Naive thymus-derived CD8-positive, alpha-beta T cell (primary cell): ENCODE data around the gene SUN2. TPM values are rescaled to one million over a fixed set of nuclear protein-coding genes. Genes with fewer than 3 reads are reported as not detected.

ENCODE experiments used
- ATAC-seq, 2 donors: fragments of 150-1000 bp; cut with Tn5 transposase in 1 of 2; sonication (Bioruptor Pico), chemical (Tn5 transposase) in 1 of 2; 1 replicate in 1 of 2; 2 replicates in 1 of 2; pipeline ENCODE4 v1.10.0; 2021; ENCODE audit warnings: mild to moderate bottlenecking in 2 of 2, moderate library complexity in 2 of 2
- POLR2A ChIA-PET: fragments of 350-600 bp; sonication (Branson Sonifier 250); formaldehyde crosslinking; loops from one replicate; lab custom pipeline; 2021; ENCODE audit warnings: antibody characterized with exemption; lab: Charles Lee
- DNase-seq, 10 donors: peaks; one replicate each; pipeline versions ENCODE4 v3.0.0 to v3.0.0-alpha.2; 2020 to 2022
- H3K27ac Mint-ChIP-seq, 10 donors: one replicate each; pipeline ENCODE4 v1.8.0; 2020 to 2022; ENCODE audit warnings: mild to moderate bottlenecking in 10 of 10, mixed read lengths in 10 of 10, moderate library complexity in 4 of 10, inconsistent platforms in 1 of 10
- H3K27me3 Mint-ChIP-seq, 5 donors: one replicate each; pipeline ENCODE4 v1.8.0; 2021 to 2022; ENCODE audit warnings: mixed read lengths in 5 of 5
- H3K36me3 Mint-ChIP-seq, 3 donors: one replicate each; pipeline ENCODE4 v1.8.0; 2020 to 2022; ENCODE audit warnings: mixed read lengths in 3 of 3, mild to moderate bottlenecking in 2 of 3, inconsistent platforms in 1 of 3
- H3K4me1 Mint-ChIP-seq, 4 donors: one replicate each; pipeline ENCODE4 v1.8.0; 2021 to 2022; ENCODE audit warnings: mixed read lengths in 4 of 4
- H3K4me3 Mint-ChIP-seq, 10 donors: one replicate each; pipeline ENCODE4 v1.8.0; 2020 to 2022; ENCODE audit warnings: mild to moderate bottlenecking in 10 of 10, mixed read lengths in 10 of 10, moderate library complexity in 6 of 10, inconsistent platforms in 1 of 10
- H3K9me3 Mint-ChIP-seq, 9 donors: one replicate each; pipeline ENCODE4 v1.8.0; 2020 to 2022; ENCODE audit warnings: mixed read lengths in 9 of 9, mild to moderate bottlenecking in 3 of 9, inconsistent platforms in 1 of 9, moderate library complexity in 1 of 9
- polyA plus RNA-seq, 3 donors: library from polyadenylated mRNA; unstranded; fragments of 300-500 nt; fragmentation: Illumina TruSeq; gene quantifications; one replicate each; pipeline ENCODE4 v1.2.3, GENCODE V29; 2021
- total RNA-seq, 8 experiments: library from RNA in 2 of 8; stranded (reverse) in 2 of 8; gene quantifications; one replicate each; pipeline ENCODE4 v1.2.3 and lab custom pipeline; 2021 to 2026

The SUN2 gene
- total and polyA plus RNA-seq, 5 experiments from 2014 or later, result 491 to 1,073 (median 802) TPM

DNA sequence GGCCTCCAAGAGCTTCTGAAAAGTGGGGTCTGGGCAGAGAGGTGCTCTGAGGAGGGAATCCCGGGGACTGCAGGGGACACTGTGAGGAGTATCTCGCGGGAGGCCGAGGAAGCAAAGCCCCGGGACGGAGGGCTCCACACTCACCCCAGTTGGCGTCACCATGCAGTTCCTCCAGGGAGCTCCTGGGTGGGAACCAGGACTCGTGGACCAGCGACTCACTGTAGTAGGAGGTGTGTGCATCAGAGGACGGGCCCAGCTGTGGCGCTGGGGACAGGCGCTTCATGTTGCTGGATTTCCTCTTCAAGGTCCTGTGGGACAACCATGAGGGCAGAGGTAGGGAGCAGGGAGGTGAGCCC, 4.8 kb downstream of the SUN2 start:
- DNase-seq (no peak), ATAC-seq (no peak)
- Mint-ChIP-seq H3K36me3 (peaks cover 15 to 85% (median 36%) of the 10 kb centered on the region in 3 donors), H3K27ac (peak overlapping the region; percentile 96 to 100 (median 100)), H3K4me3 (peak overlapping the region; percentile 94 to 100 (median 99)), H3K27me3 (no peaks in the 10 kb centered on the region), H3K9me3 (no peaks in the 10 kb centered on the region), H3K4me1 (peaks cover 21 to 64% (median 61%) of the 10 kb centered on the region in 4 donors)
- POLR2A ChIA-PET, result interaction anchor here (0.5 to 37.2 kb wide), 12 partner anchors 4 to 568 kb away, joined by 3 to 1495 read pairs (median 7); partner anchors contain the start of genes GTPBP1, NPTXR, RPL3 and SUN2

DNA sequence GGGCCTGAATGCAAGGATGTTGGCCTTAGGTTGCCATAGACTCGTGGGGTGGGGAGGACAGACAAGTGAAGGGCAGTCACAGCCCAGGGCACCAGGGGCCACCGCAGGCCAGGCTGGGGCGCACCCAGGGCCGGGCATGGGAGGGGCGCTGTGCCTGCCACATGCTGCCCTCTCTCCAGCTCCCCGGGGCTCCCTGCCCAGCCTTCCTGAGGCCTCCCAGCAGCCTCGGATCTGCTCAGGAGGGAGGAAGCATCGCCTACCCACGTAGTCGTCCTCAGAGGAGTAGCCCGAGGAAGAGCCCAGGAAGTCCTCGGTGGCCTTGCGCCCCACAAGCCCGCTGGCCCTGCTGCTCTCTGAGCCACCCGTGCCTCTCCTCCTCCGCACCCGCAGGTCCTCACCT, 5.2 kb downstream of the SUN2 start:
- DNase-seq, result no peak
- Mint-ChIP-seq H3K27ac (peak overlapping the region; percentile 96 to 100 (median 100)), H3K36me3 (peaks cover 15 to 90% (median 39%) of the 10 kb centered on the region in 3 donors), H3K4me3 (peak overlapping the region; percentile 53 to 100 (median 99)), H3K27me3 (no peaks in the 10 kb centered on the region), H3K9me3 (no peaks in the 10 kb centered on the region), H3K4me1 (peaks cover 21 to 69% (median 63%) of the 10 kb centered on the region in 4 donors)
- ATAC-seq, result no peak
- POLR2A ChIA-PET, result interaction anchor here (0.5 to 37.2 kb wide), 10 partner anchors 4 to 568 kb away, joined by 3 to 1495 read pairs (median 10); partner anchors contain the start of genes GTPBP1, NPTXR, RPL3 and SUN2

DNA sequence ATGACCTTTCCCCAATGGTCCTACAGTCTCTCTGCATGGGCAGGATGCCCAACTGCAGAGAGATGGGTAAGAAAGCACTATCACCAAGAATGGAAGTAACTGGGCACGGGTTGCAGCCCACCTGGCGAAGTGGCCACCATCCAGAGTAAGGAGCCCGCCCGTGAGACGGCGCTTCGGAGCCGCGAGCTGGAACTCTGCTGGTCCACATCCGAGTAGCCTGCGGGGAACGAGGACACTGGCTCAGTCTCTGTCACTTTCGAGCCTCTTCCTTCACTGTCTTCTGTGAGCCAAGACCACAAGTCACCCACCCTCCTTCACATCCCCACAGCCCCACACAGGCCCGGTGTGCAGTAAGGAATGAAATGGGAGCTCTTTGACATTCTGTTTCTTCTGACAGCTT, 5.7 kb downstream of the SUN2 start:
- DNase-seq (no peak), ATAC-seq (no peak)
- H3K36me3 Mint-ChIP-seq, result peaks cover 14 to 93% (median 39%) of the 10 kb centered on the region in 3 donors
- peak overlapping the region; percentile 86 to 100 (median 100) for H3K27ac Mint-ChIP-seq
- H3K4me3 Mint-ChIP-seq, result peak overlapping the region; percentile 52 to 100 (median 96)
- no peaks in the 10 kb centered on the region for H3K9me3 Mint-ChIP-seq
- H3K27me3 Mint-ChIP-seq, result no peaks in the 10 kb centered on the region
- POLR2A ChIA-PET, result interaction anchor here (0.7 to 37.2 kb wide), 7 partner anchors 5 to 120 kb away, joined by 3 to 1495 read pairs (median 6); partner anchors contain the start of genes GTPBP1, NPTXR and SUN2
- peaks cover 22 to 74% (median 67%) of the 10 kb centered on the region in 4 donors for H3K4me1 Mint-ChIP-seq

DNA sequence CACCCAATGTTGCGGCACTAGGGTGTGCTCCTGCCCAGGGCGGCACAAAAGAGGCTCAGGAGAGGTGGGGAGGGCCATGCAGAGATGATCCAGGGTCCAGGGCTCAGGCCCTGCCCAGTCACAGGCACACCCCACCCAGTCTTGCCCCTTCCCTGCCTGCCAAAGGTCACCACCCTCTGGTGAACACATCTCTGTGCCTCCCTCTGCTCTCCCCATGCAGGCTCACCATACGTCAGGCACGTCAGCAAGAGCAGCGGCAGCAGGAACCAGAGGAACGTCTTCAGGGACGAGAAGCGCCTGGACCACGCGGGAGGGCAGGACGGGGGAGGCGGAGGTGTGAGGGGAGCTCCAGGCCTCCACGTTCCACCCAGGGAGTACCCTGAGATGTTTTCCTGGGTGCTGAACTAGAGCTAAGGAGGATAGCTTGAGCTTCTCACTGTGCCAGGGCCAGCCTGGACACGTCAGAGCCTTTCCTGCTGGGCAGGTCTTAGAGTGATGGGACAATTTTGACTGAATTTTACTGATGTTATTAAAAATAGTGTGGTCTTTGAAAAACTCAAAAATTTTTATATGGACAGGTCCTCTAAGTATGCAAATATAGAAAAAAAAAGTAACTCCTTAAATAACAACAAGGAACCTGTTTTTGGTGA, 7.2 kb downstream of the SUN2 start:
- POLR2A ChIA-PET, result interaction anchor here (0.9 to 37.2 kb wide), 5 partner anchors 6 to 95 kb away, joined by 3 to 1495 read pairs (median 4); partner anchors contain the start of genes NPTXR, SUN2 and TOMM22

DNA sequence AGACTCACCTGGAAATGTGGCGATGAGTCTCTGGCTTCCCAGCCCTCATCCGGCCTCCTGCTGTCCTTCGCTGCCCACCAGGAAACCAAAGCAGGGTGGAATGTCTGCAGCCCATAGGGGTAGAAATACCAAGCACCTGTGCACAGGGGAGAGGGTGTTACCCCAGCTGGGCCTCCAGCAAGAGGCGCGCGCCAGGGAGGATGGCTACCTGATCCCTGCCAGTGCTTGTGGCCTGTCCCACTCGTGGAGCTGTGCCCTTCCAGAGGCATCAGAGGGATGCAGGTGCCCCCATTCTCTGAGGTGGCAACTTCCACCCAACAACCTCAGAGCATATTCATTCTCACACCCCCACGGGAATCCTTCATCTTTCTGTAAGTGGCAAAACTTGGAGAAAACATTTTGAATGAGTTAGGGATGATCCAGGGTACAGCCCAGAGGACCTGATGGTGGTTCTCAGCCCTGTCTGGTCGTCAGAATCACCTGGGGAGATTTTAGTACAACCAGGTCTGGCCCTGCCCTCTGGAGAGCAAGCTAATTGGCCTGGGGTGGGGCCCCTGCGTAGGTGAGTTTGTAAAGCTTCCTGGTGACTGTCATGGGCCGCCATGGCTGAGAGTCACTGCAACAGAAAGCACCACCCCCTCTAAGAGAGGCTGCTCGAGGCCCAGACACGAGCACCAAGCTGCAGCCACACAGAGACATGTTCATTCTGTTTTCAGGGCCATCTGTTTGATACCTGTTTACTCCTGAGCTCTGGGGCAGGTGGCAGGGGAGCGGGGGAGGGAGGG, 9.9 kb downstream of the SUN2 start:
- Mint-ChIP-seq H3K4me1 (peaks cover 17 to 83% (median 46%) of the 10 kb centered on the region in 4 donors), H3K27ac (peak overlapping the region in 8 of 10 donors; percentile 50 to 91 (median 74)), H3K4me3 (peak overlapping the region in 3 of 10 donors; percentile 7 to 58 (median 26)), H3K36me3 (peaks cover 5 to 99% (median 32%) of the 10 kb centered on the region in 3 donors), H3K27me3 (no peaks in the 10 kb centered on the region), H3K9me3 (no peaks in the 10 kb centered on the region)
- ATAC-seq, result peak in 1 of 2 donors; percentile 24
- DNase-seq, result no peak
- POLR2A ChIA-PET, result interaction anchor here (0.6 to 37.2 kb wide), 3 partner anchors 7 to 1578 kb away, joined by 3 to 1495 read pairs (median 1495); partner anchors contain the start of gene SUN2

More for the DNA sequence above, 7.2 kb downstream of the SUN2 start:
- DNase-seq (no peak), ATAC-seq (no peak)
- Mint-ChIP-seq H3K27me3 (no peaks in the 10 kb centered on the region), H3K27ac (peak overlapping the region; percentile 84 to 100 (median 94)), H3K4me3 (peak overlapping the region in 2 of 10 donors; percentile 62 to 71), H3K9me3 (no peaks in the 10 kb centered on the region), H3K4me1 (peaks cover 19 to 84% (median 62%) of the 10 kb centered on the region in 4 donors), H3K36me3 (peaks cover 7 to 97% (median 34%) of the 10 kb centered on the region in 3 donors)

DNA sequence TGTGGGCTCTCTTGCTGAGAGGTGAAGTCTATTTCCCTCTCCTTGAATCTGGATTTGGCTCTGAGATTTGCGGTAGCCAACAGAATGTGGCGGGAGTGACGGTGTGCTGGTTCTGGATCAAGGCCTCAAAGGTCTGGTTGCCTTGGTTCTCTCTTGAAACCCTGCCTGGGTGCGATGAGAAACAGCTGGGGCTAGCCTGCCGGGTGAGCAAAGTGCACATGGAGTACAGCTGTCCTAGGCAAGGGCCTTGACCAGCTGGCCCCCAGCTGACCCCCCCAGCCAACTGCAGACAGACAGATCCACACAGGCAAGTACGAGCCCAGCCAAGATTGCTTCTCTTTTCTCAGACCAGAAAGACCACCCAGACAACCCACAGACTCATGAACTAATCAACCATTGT, 10.8 kb downstream of the SUN2 start:
- H3K27me3 Mint-ChIP-seq, result no peaks in the 10 kb centered on the region
- POLR2A ChIA-PET, result interaction anchor here (36.4 to 37.2 kb wide), 2 partner anchors 6 to 10 kb away, joined by 1495 read pairs; partner anchors contain the start of gene SUN2
- DNase-seq, result no peak
- no peaks in the 10 kb centered on the region for H3K9me3 Mint-ChIP-seq
- peaks cover 5 to 100% (median 29%) of the 10 kb centered on the region in 3 donors for H3K36me3 Mint-ChIP-seq
- ATAC-seq, result no peak
- peak overlapping the region in 3 of 10 donors; percentile 10 to 52 (median 31) for H3K4me3 Mint-ChIP-seq
- H3K4me1 Mint-ChIP-seq, result peaks cover 13 to 79% (median 42%) of the 10 kb centered on the region in 4 donors
- H3K27ac Mint-ChIP-seq, result peak overlapping the region; percentile 37 to 91 (median 69)

DNA sequence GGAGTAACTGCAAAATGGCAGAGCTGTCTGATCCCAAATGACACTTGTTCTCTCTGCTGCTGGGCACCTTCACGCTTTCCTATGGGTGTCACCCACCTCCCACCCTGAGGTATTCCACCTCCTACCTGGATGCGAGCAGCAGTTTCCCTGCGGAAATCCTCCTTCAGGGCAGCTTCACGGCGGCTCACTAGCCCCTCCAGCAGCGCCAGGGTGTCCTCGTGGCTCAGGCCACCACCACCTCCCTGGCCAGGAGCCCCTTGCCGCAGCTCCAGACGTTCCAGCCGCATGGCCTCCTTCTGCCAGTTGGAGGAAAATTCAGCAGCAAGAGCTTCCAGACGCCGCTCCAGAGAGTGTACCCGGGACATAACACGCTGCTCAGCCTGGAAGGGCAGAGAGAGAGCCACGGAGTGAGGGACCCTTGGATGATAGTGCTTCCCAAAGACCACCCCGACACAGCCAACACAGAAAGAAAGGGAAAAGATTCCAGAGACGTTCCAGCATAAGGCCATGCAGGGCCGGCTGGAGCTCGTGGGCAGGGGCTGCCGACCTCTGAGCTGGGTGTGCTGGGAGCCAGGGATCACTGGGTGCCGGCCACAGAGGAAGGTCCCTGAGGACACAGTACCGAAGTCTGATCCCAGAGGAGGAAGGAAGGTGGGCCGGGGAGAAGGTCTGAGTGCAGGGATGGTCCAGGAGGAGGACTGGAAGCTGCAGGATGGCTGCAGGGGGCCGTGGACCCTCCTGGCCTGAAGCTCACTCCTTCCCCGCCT, 13.4 kb downstream of the SUN2 start:
- POLR2A ChIA-PET, result interaction anchor here (0.9 to 37.2 kb wide), 4 partner anchors 3 to 60 kb away, joined by 3 to 1495 read pairs (median 749); partner anchors contain the start of genes SUN2 and TOMM22
- no peaks in the 10 kb centered on the region for H3K27me3 Mint-ChIP-seq
- H3K27ac Mint-ChIP-seq, result peak overlapping the region in 9 of 10 donors; percentile 20 to 89 (median 76)
- peak overlapping the region in 1 of 10 donors; percentile 30 for H3K4me3 Mint-ChIP-seq
- peaks cover 18 to 81% (median 43%) of the 10 kb centered on the region in 4 donors for H3K4me1 Mint-ChIP-seq
- ATAC-seq, result no peak
- H3K36me3 Mint-ChIP-seq, result peaks cover 5 to 100% (median 26%) of the 10 kb centered on the region in 3 donors
- DNase-seq, result no peak
- no peaks in the 10 kb centered on the region for H3K9me3 Mint-ChIP-seq

DNA sequence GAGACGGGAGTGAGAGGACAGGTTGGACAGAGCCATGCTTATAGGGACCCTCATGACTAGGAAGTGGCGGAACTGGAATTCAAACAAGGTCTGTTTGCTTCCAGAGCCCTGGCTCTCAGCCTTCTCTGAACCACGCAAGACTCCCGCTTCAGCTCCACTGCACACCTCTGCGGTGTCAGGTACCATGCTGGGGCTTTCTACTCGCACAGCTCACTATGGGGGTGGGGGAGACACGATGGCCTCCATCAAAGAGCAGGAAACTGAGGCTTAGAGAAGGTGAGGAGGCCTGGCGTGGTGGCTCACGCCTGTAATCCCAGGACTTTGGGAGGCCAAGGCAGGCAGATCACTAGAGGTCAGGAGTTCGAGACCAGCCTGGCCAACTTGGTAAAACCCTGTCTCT, 14.2 kb downstream of the SUN2 start:
- peak overlapping the region in 6 of 10 donors; percentile 10 to 68 (median 22) for H3K4me3 Mint-ChIP-seq
- peak overlapping the region; percentile 78 to 91 (median 86) for H3K27ac Mint-ChIP-seq
- H3K27me3 Mint-ChIP-seq, result no peaks in the 10 kb centered on the region
- no peaks in the 10 kb centered on the region for H3K9me3 Mint-ChIP-seq
- peaks cover 5 to 100% (median 30%) of the 10 kb centered on the region in 3 donors for H3K36me3 Mint-ChIP-seq
- POLR2A ChIA-PET, result interaction anchor here (0.9 to 37.2 kb wide), 3 partner anchors 3 to 58 kb away, joined by 3 to 1495 read pairs (median 1495); partner anchors contain the start of gene SUN2
- H3K4me1 Mint-ChIP-seq, result peaks cover 22 to 83% (median 50%) of the 10 kb centered on the region in 4 donors
- no peak for DNase-seq
- no peak for ATAC-seq

DNA sequence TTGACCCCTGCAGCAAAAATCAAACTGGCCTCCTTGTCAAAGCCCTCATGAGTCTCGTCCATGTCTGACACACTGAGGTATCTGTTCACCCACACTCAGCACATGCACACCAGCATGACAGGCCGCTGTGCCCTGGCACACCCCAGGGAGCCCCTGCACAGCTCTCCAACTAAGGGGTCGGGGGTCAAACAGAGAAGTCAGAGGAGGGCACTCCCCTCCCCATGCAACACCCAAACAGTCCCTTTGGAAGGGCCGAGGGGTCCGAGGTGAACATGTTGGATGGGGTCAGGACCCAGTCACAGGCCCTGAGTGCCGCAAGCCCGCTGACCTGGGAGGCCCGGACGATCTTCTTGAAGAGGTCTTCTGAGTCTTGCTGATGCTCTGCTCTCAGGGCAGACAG, 14.6 kb downstream of the SUN2 start:
- Mint-ChIP-seq H3K27ac (peak overlapping the region; percentile 78 to 91 (median 86)), H3K27me3 (no peaks in the 10 kb centered on the region), H3K36me3 (peaks cover 5 to 100% (median 30%) of the 10 kb centered on the region in 3 donors), H3K9me3 (no peaks in the 10 kb centered on the region), H3K4me1 (peaks cover 23 to 83% (median 54%) of the 10 kb centered on the region in 4 donors), H3K4me3 (peak overlapping the region in 7 of 10 donors; percentile 7 to 68 (median 22))
- POLR2A ChIA-PET, result interaction anchor here (36.4 to 37.2 kb wide), 2 partner anchors 2 to 14 kb away, joined by 1495 read pairs; partner anchors contain the start of gene SUN2
- ATAC-seq (no peak), DNase-seq (no peak)

DNA sequence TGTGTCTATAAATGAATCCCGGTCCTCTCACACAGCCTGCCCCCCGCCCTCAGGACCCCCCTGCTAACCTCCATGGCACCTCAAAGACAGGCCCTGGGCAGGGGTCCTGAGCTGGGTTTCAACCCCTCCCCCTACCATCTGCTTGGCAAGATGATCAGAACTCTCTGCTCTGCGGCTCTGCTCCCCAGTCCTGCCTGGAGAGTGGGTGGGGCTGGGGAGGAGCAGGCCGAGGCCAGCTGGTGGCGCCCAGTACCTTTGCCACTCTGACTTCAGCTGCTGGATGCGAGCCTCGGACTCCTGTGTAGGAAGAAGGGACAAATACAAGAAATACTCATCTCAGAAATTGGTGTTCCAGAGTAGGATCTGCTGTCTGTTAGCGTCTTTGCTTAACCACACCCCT, 15.0 kb downstream of the SUN2 start:
- Mint-ChIP-seq H3K27me3 (no peaks in the 10 kb centered on the region), H3K4me3 (peak overlapping the region in 5 of 10 donors; percentile 7 to 43 (median 22)), H3K4me1 (peaks cover 26 to 81% (median 58%) of the 10 kb centered on the region in 4 donors), H3K36me3 (peaks cover 5 to 100% (median 27%) of the 10 kb centered on the region in 3 donors), H3K9me3 (no peaks in the 10 kb centered on the region), H3K27ac (peak overlapping the region; percentile 78 to 91 (median 86))
- ATAC-seq (no peak), DNase-seq (no peak)
- POLR2A ChIA-PET, result interaction anchor here (0.8 to 37.2 kb wide), 5 partner anchors 2 to 102 kb away, joined by 3 to 1495 read pairs (median 3); partner anchors contain the start of gene SUN2
